Measurements from ENCODE around the gene FOXO3.
A peak's percentile ranks its signal among the peaks of the same experiment; 100 is the strongest.

The FOXO3 gene

GRCh38 chr6:108560463-108561308 lies at the start of gene FOXO3:
Gene FOXO3, plus strand, starts transcription at chr6:108560917. Its CDS starts 292 bp downstream, at chr6:108561209.
- TF ChIP-seq CTCF (IDR thresholded peaks at IDR 0.05; ENCODE audit: control extremely low read depth, extremely low read depth, low read depth, missing control alignments), result no peak
- POLR2A ChIA-PET, result interaction anchor here (0.6 to 1.0 kb wide), 4 partner anchors 16 to 38 kb away, joined by 3 to 4 read pairs (median 3); no protein-coding TSS in a partner anchor
- DNase-seq (ENCODE audit: extremely low spot score), result peak; percentile 40
- CTCF ChIA-PET, result interaction anchor here (0.8 to 1.0 kb wide), 2 partner anchors 80 to 513 kb away, joined by 3 read pairs; no protein-coding TSS in a partner anchor

DNA sequence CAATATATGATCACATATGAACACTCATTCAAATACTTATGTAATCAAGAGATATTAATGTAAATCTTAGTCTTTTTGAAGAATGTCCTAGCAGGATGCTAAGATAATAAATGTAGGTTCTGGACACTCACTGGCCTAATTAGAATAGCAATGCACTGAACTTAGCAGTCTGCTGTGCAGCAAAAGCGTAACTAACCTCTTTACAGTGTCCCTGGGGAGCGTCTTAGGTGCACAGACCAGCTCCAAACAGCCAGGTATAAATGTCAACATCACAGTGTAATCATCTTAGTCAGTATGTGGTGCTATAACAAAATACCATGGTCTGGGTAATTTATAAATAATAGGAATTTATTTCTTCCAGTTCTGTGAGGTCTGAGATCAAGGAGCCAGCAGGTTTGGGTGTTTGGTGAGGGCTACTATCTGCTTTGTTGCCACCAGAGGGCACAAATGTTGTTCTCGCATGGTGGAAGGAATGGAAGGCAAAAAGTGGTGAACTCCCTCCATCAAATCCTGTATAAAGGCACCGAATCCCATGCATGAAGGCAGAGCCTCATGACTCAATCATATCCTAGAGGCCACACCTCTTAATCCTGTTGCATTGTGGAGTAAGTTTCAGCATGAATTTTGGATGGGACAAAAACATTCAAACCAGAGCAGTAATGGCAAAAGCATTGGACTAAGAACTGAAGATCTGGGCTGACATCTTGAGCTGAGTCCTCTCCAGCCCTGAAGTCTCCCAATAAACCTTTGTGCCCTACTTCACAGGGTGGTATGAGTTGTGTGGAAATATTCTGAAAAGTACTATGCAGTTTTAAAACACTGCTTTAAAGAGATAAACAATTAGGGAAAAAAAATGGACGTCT lies 41.8 kb upstream of the FOXO3 start:
- DNase-seq (ENCODE audit: extremely low spot score), result no peak
- CTCF ChIA-PET, result interaction anchor here (0.7 to 1.6 kb wide), 7 partner anchors 9 to 54 kb away, joined by 3 to 7 read pairs (median 3); no protein-coding TSS in a partner anchor
- POLR2A ChIA-PET, result no interaction called here
- TF ChIP-seq CTCF (IDR thresholded peaks at IDR 0.05; ENCODE audit: control extremely low read depth, extremely low read depth, low read depth, missing control alignments), result peak; percentile 30

GRCh38 chr6:108521616-108522107 lies 39.1 kb upstream of the FOXO3 start:
- no peak for DNase-seq (ENCODE audit: extremely low spot score)
- no peak for TF ChIP-seq CTCF (IDR thresholded peaks at IDR 0.05; ENCODE audit: control extremely low read depth, extremely low read depth, low read depth, missing control alignments)
- CTCF ChIA-PET, result interaction anchor here (0.8 to 1.9 kb wide), 3 partner anchors 9 to 63 kb away, joined by 3 to 5 read pairs (median 3); no protein-coding TSS in a partner anchor
- POLR2A ChIA-PET, result no interaction called here

DNA sequence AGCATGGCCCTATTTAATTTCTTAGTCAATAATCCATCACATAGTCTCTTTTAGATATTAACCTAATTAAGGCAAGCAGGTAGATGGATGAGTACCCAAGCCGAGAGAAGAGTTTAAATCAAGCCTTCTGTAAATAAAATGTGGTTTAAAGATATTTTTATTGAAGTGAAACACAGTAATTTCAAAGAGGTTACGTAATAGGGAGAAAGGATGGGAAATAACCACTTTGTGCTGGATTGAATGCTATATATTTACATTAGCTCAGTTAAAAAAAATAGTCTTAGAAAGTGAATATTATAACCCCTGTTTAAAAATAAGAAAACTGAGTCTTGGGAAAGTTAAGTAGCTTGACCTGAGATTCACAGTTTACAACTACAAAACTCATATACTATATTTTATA lies 37.0 kb upstream of the FOXO3 start:
- no peak for TF ChIP-seq CTCF (IDR thresholded peaks at IDR 0.05; ENCODE audit: control extremely low read depth, extremely low read depth, low read depth, missing control alignments)
- POLR2A ChIA-PET, result no interaction called here
- CTCF ChIA-PET, result interaction anchor here (0.6 to 2.3 kb wide), 9 partner anchors 10 to 543 kb away, joined by 3 to 7 read pairs (median 3); no protein-coding TSS in a partner anchor
- no peak for DNase-seq (ENCODE audit: extremely low spot score)

DNA sequence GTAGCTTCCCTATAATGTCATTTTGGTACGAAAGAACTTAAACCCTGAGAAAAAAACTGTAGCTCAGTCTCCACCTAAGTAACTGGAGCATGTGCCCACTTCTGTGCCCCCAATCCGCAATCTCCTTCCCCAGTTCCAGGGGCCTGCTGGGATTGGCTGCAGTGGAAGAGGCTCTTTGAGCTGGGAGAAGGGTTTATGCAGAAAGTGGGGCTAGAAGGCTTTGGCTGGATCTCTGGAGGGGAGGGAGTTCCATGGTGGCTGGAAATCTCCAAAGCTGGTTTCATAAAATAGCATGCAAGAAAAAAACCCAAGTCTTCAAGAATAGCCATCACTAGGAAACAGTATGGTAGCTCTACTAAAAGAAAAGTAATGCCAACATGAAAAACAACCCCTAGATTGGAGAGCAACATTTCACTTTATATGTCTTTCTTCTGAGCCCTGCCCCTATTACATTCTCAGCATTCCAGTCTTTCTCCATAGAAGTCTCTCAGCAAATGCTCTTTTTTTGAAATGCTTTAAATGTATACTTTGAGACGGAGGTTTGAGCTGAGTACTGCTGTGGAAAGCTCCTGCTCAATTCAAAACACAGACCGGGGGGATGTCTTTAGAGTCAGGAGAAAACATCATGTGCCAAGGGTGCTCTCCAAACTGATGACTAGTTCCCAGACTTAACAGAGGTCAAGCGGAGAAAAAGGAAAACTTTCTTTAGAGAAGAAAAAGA lies 36.0 kb upstream of the FOXO3 start:
- CTCF ChIA-PET, result interaction anchor here (0.6 to 2.3 kb wide), 6 partner anchors 9 to 549 kb away, joined by 3 to 7 read pairs (median 6); no protein-coding TSS in a partner anchor
- POLR2A ChIA-PET, result no interaction called here
- TF ChIP-seq CTCF (IDR thresholded peaks at IDR 0.05; ENCODE audit: control extremely low read depth, extremely low read depth, low read depth, missing control alignments), result no peak
- no peak for DNase-seq (ENCODE audit: extremely low spot score)
